Measurements from ENCODE around the gene SLC35B2. TPM values are rescaled to one million over a fixed set of nuclear protein-coding genes. Genes with fewer than 3 reads are reported as not detected.

SLC35B2 gene
- total and polyA plus RNA-seq, 9 of the 15 experiments (the other 6 are each of a cell fraction or from before 2014, with no cell fraction given): 14.5 to 59.1 (median 47.1) TPM

DNA sequence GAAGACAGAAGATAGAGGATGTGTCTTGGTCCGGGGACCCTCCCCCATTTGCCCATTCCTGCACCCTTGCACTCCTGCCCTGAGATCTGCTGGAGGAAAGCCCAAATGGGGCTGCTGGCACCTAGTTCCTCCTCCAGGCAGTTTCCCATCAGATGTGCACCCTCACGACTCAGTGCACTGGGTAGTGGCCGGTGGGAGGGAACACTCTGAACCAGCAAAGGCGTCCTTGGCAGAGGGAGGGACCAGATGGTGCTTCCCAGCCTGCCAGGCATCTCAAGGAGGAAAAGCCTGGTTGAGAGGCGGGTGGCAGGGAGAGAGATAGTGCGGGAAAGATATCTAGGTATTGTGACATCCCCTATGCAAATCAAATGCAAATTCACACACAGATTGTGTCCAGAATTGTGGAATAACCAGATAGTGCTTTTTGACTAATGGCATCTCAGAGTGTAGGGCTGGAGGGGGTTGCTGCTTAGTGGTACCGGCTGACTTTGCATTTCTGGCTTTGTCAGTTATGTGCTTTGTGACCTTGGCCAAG is 32.5 kb upstream of the SLC35B2 start:
- TF ChIP-seq RBM25 (IDR thresholded peaks at IDR 0.05; ENCODE audit: low read depth, low read length, severe bottlenecking) (peak; percentile 50), SMARCE1 (IDR thresholded peaks at IDR 0.05) (no peak), BCOR (IDR thresholded peaks at IDR 0.05) (peak; percentile 15; the same call in 1 of the 2 replicates), CEBPB (tag; IDR thresholded peaks at IDR 0.05) (peak; percentile 74)
- WGBS (ENCODE audit: insufficient coverage, low coverage, missing lambda C conversion rate): under 1% methylated on average over 7 of the region's 7 CpGs
- FAIRE-seq (no peak), ATAC-seq (no peak), DNase-seq (ENCODE audit: extremely low read depth in 1 of 4, low spot score in 3 of 4) (no peak)
- Histone ChIP-seq H3K4me2 (ENCODE audit: insufficient read depth, low read length) (no peak overlapping the region), H4K20me1 (replicated peaks; ENCODE audit: control insufficient read depth, insufficient read depth, low read length) (peaks cover 6% of the 10 kb centered on the region; the same call in 1 of the 2 replicates), H3K27ac (ENCODE audit: extremely low read depth, low read depth, low read length) (no peak overlapping the region), H3K36me3 (ENCODE audit: control insufficient read depth, insufficient read depth, low read length) (no peaks in the 10 kb centered on the region), H3K4me1 (replicated peaks in 1 of 2; ENCODE audit: control insufficient read depth in 2 of 2, insufficient read depth in 2 of 2, low read length in 2 of 2) (peaks cover 0 to 6% of the 10 kb centered on the region in 2 experiments; a peak in 2 of 5 replicates), H3K4me3 (no peak overlapping the region), H2AFZ (ENCODE audit: low read depth, low read length) (no peak overlapping the region), H3K9ac (ENCODE audit: insufficient read depth in 1 of 2, low read depth in 2 of 2, low read length in 2 of 2) (peak overlapping the region in 1 of 2 experiments; percentile 54; a peak in 1 of 4 replicates), H3K79me2 (ENCODE audit: control insufficient read depth, insufficient read depth, low read length) (no peaks in the 10 kb centered on the region), H3K9me3 (replicated peaks; ENCODE audit: control insufficient read depth, insufficient read depth, low read depth, low read length) (no peaks in the 10 kb centered on the region), H3K9me1 (ENCODE audit: control insufficient read depth, insufficient read depth, low read length) (no peaks in the 10 kb centered on the region), H3K27me3 (ENCODE audit: control insufficient read depth in 2 of 2, insufficient read depth in 2 of 2, low read length in 2 of 2) (peaks cover 54 to 74% of the 10 kb centered on the region in 2 experiments)
- ChIA-PET CTCF (ENCODE audit: low intra/inter-chr PET ratio) (no interaction called here), POLR2A (interaction anchor here (0.6 to 1.6 kb wide), 2 partner anchors 16 to 376 kb away, joined by 3 to 6 read pairs; no protein-coding TSS in a partner anchor)
- intact Hi-C loops (cut with micrococcal nuclease) (no loop called here), in situ Hi-C loops (cut with MboI) (no loop called here)
- BruUV-seq (replicated peaks): no TSS peak

DNA sequence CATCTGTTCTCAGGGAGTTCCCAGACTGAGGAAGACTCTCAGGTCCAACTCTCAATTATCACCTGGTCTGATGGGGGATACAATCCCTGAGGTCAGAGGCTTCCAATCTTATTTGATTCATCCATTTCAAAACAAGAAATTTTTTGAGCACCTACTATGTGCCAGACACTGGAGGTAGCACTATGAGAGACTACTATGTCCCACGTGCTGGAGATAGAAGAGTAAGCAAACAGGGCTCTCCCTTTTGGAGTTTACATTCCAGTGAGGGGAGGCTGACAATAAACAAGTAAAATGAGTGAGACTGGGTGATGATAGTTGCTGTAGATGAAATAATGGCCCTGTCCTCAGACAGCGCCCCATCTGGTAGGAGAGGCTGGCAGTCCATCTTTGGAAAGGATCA is 29.4 kb upstream of the SLC35B2 start:
- H3K9me1 ChIP-seq (ENCODE audit: control insufficient read depth, insufficient read depth, low read length): no peaks in the 10 kb centered on the region
- ChIA-PET CTCF (ENCODE audit: low intra/inter-chr PET ratio) (no interaction called here), POLR2A (interaction anchor here (0.7 to 5.1 kb wide), 3 partner anchors 9 to 147 kb away, joined by 3 to 20 read pairs (median 3); no protein-coding TSS in a partner anchor)
- no peaks in the 10 kb centered on the region for H3K9me3 ChIP-seq (replicated peaks; ENCODE audit: control insufficient read depth, insufficient read depth, low read depth, low read length)
- no peak overlapping the region for H3K4me3 ChIP-seq
- H3K4me1 ChIP-seq (replicated peaks in 1 of 2; ENCODE audit: control insufficient read depth in 2 of 2, insufficient read depth in 2 of 2, low read length in 2 of 2): peaks cover 0 to 9% of the 10 kb centered on the region in 2 experiments; a peak in 2 of 5 replicates
- H3K27me3 ChIP-seq (ENCODE audit: control insufficient read depth in 2 of 2, insufficient read depth in 2 of 2, low read length in 2 of 2): peaks cover 53 to 88% of the 10 kb centered on the region in 2 experiments
- no peak overlapping the region for H3K4me2 ChIP-seq (ENCODE audit: insufficient read depth, low read length)
- BruUV-seq (replicated peaks): no TSS peak
- intact Hi-C loops (cut with micrococcal nuclease) (no loop called here), in situ Hi-C loops (cut with MboI) (no loop called here)
- H3K27ac ChIP-seq (ENCODE audit: extremely low read depth, low read depth, low read length): no peak overlapping the region
- H4K20me1 ChIP-seq (replicated peaks; ENCODE audit: control insufficient read depth, insufficient read depth, low read length): no peaks in the 10 kb centered on the region; the same call in 1 of the 2 replicates
- 0% methylated on average over 2 of the region's 2 CpGs for WGBS (ENCODE audit: insufficient coverage, low coverage, missing lambda C conversion rate)
- DNase-seq (ENCODE audit: extremely low read depth in 1 of 4, low spot score in 3 of 4): no peak
- no peak overlapping the region for H3K9ac ChIP-seq (ENCODE audit: insufficient read depth in 1 of 2, low read depth in 2 of 2, low read length in 2 of 2)
- no peak for FAIRE-seq
- ATAC-seq: 0 out of 3 replicates have a peak, but pooled peaks have one; percentile 21
- no peaks in the 10 kb centered on the region for H3K79me2 ChIP-seq (ENCODE audit: control insufficient read depth, insufficient read depth, low read length)
- H3K36me3 ChIP-seq (ENCODE audit: control insufficient read depth, insufficient read depth, low read length): no peaks in the 10 kb centered on the region
- no peak overlapping the region for H2AFZ ChIP-seq (ENCODE audit: low read depth, low read length)
- TF ChIP-seq ZNF140 (CRISPR knock-in tag; IDR thresholded peaks at IDR 0.05): no peak
- no peak for TF ChIP-seq ZBTB17 (CRISPR knock-in tag; IDR thresholded peaks at IDR 0.05)
- no peak for TF ChIP-seq ARID1B (IDR thresholded peaks at IDR 0.05)
- TF ChIP-seq TCF3 (CRISPR knock-in tag; IDR thresholded peaks at IDR 0.05): no peak
- no peak for TF ChIP-seq MED1 (CRISPR knock-in tag; IDR thresholded peaks at IDR 0.05; ENCODE audit: borderline replicate concordance)
- TF ChIP-seq, protein P1, sequence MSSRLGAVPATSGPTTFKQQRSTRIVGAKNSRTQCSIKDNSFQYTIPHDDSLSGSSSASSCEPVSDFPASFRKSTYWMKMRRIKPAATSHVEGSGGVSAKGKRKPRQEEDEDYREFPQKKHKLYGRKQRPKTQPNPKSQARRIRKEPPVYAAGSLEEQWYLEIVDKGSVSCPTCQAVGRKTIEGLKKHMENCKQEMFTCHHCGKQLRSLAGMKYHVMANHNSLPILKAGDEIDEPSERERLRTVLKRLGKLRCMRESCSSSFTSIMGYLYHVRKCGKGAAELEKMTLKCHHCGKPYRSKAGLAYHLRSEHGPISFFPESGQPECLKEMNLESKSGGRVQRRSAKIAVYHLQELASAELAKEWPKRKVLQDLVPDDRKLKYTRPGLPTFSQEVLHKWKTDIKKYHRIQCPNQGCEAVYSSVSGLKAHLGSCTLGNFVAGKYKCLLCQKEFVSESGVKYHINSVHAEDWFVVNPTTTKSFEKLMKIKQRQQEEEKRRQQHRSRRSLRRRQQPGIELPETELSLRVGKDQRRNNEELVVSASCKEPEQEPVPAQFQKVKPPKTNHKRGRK (tag; IDR thresholded peaks at IDR 0.05): no peak
- no peak for TF ChIP-seq EWSR1 (IDR thresholded peaks at IDR 0.05; ENCODE audit: borderline replicate concordance, low read depth, partially characterized antibody)
- no peak for TF ChIP-seq RBM17 (IDR thresholded peaks at IDR 0.05; ENCODE audit: borderline replicate concordance, low read depth, low read length)
- TF ChIP-seq, protein P2, sequence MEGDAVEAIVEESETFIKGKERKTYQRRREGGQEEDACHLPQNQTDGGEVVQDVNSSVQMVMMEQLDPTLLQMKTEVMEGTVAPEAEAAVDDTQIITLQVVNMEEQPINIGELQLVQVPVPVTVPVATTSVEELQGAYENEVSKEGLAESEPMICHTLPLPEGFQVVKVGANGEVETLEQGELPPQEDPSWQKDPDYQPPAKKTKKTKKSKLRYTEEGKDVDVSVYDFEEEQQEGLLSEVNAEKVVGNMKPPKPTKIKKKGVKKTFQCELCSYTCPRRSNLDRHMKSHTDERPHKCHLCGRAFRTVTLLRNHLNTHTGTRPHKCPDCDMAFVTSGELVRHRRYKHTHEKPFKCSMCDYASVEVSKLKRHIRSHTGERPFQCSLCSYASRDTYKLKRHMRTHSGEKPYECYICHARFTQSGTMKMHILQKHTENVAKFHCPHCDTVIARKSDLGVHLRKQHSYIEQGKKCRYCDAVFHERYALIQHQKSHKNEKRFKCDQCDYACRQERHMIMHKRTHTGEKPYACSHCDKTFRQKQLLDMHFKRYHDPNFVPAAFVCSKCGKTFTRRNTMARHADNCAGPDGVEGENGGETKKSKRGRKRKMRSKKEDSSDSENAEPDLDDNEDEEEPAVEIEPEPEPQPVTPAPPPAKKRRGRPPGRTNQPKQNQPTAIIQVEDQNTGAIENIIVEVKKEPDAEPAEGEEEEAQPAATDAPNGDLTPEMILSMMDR (IDR thresholded peaks at IDR 0.05 in 2 of 3, conservative IDR thresholded peaks at IDR 0.05 in 1 of 3; ENCODE audit: insufficient read depth in 2 of 3, low read depth in 1 of 3, low read length in 3 of 3): peak in 1 of 3 experiments; percentile 7; a peak in 1 of 6 replicates

All from K562 (cell line).